ENCODE data around the gene GLRX3. TPM values are rescaled to one million over a fixed set of nuclear protein-coding genes. Genes with fewer than 3 reads are reported as not detected.

GLRX3 gene
- total RNA-seq, 4 donors from 2014 or later, result 36.3 to 41.3 (median 39.7) TPM

GRCh38 chr10:130226012-130226411 is 89.8 kb downstream of the GLRX3 start:
- TF ChIP-seq CTCF (IDR thresholded peaks at IDR 0.05) (no peak), POLR2A (IDR thresholded peaks at IDR 0.05) (no peak)
- Histone ChIP-seq H3K36me3 (no peaks in the 10 kb centered on the region), H3K4me3 (replicated peaks in 1 of 3) (no peak overlapping the region), H3K27ac (no peak overlapping the region), H3K4me1 (no peaks in the 10 kb centered on the region), H3K9me3 (no peaks in the 10 kb centered on the region), H3K27me3 (no peaks in the 10 kb centered on the region)
- intact Hi-C loops (cut with DNase I), result no loop called here
- WGBS, 2 donors, result 92 to 100% methylated on average over 3 of the region's 3 CpGs
- DNase-seq, result no peak

GRCh38 chr10:130227883-130228282 is 91.7 kb downstream of the GLRX3 start:
- TF ChIP-seq CTCF (IDR thresholded peaks at IDR 0.05) (no peak), POLR2A (IDR thresholded peaks at IDR 0.05) (no peak)
- no peak overlapping the region for H3K4me3 ChIP-seq (replicated peaks in 1 of 3)
- no peaks in the 10 kb centered on the region for H3K9me3 ChIP-seq
- H3K27me3 ChIP-seq, result no peaks in the 10 kb centered on the region
- DNase-seq, result no peak
- no peaks in the 10 kb centered on the region for H3K4me1 ChIP-seq
- H3K36me3 ChIP-seq, result no peaks in the 10 kb centered on the region
- 83 to 84% methylated on average over 2 of the region's 2 CpGs for WGBS, 2 donors
- intact Hi-C loops (cut with DNase I), result no loop called here
- no peak overlapping the region for H3K27ac ChIP-seq

Other genes starting within 250 kb of the GLRX3 start
- gene EBF3, start 172.1 kb upstream of the GLRX3 start, total RNA-seq, result 10 to 100 TPM in 1 of 4 donors, 1 to 10 TPM in 3; 6.8 to 12.5 (median 8.8) TPM
- gene C10orf143, start 25.6 kb upstream of the GLRX3 start, total RNA-seq, result 1 to 10 TPM; 5.0 to 8.5 (median 6.2) TPM